ENCODE results near the gene RNU6-9. TPM values are rescaled to one million over a fixed set of nuclear protein-coding genes. Genes with fewer than 3 reads are reported as not detected.

RNU6-9 gene
- total and polyA plus RNA-seq, 2 of the 13 experiments (the other 11 are each of a cell fraction or from before 2014, with no cell fraction given): under 0.01 TPM; not detected in 1

DNA sequence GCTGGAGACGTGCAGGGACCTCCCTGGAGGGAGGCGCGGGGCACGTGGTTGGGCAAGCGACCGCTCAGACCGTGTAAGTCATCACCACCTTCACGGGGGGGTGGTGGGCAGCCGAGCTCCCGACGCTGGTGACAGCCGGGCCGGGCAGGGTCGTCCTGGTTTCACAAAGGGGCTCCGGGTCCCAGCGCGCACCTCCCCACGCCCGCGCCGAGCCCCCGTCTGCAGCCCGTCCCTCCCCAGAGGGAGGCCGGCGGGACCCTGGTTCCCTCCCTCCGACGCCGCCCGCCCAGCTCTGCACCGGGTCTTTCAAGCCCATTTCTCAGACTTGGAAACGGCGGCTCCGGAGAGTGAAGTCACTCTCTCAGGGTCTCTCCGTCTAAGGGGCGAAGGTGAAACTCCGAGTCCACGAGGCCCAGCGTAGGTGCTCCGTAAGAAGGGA, 31.8 kb downstream of the RNU6-9 start (continued):
- TF ChIP-seq SP1 (IDR thresholded peaks at IDR 0.05) (no peak), SP1 (CRISPR knock-in tag; IDR thresholded peaks at IDR 0.05) (peak; percentile 37; the same call in 1 of the 2 replicates), XRCC5 (optimal IDR thresholded peaks at IDR 0.05; ENCODE audit: low read length) (peak; percentile 25), MXI1 (IDR thresholded peaks at IDR 0.05; ENCODE audit: borderline replicate concordance, low read depth, low read length) (peak; percentile 89; the same call in 1 of the 3 replicates), RNF2 (conservative IDR thresholded peaks at IDR 0.05; ENCODE audit: low read depth) (peak; percentile 38; the same call in 1 of the 2 replicates), NBN (conservative IDR thresholded peaks at IDR 0.05) (no peak), PHF5A (CRISPR knock-in tag; IDR thresholded peaks at IDR 0.05; ENCODE audit: low read depth, unreplicated experiment) (peak; percentile 8), TAF1 (CRISPR knock-in tag; IDR thresholded peaks at IDR 0.05) (peak; percentile 23; the same call in 1 of the 2 replicates), ZNF30 (CRISPR knock-in tag; IDR thresholded peaks at IDR 0.05) (no peak), ZNF749 (CRISPR knock-in tag; IDR thresholded peaks at IDR 0.05; ENCODE audit: borderline replicate concordance) (0 out of 2 replicates have a peak, but pooled peaks have one; percentile 28), ZSCAN12 (CRISPR knock-in tag; IDR thresholded peaks at IDR 0.05) (no peak), ZNF564 (CRISPR knock-in tag; IDR thresholded peaks at IDR 0.05) (0 out of 2 replicates have a peak, but pooled peaks have one; percentile 40), MAFG (CRISPR knock-in tag; IDR thresholded peaks at IDR 0.05) (no peak)
- TF ChIP-seq, protein P1, sequence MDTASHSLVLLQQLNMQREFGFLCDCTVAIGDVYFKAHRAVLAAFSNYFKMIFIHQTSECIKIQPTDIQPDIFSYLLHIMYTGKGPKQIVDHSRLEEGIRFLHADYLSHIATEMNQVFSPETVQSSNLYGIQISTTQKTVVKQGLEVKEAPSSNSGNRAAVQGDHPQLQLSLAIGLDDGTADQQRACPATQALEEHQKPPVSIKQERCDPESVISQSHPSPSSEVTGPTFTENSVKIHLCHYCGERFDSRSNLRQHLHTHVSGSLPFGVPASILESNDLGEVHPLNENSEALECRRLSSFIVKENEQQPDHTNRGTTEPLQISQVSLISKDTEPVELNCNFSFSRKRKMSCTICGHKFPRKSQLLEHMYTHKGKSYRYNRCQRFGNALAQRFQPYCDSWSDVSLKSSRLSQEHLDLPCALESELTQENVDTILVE (CRISPR knock-in tag; IDR thresholded peaks at IDR 0.05): 0 out of 2 replicates have a peak, but pooled peaks have one; percentile 41
- TF ChIP-seq, protein P2, sequence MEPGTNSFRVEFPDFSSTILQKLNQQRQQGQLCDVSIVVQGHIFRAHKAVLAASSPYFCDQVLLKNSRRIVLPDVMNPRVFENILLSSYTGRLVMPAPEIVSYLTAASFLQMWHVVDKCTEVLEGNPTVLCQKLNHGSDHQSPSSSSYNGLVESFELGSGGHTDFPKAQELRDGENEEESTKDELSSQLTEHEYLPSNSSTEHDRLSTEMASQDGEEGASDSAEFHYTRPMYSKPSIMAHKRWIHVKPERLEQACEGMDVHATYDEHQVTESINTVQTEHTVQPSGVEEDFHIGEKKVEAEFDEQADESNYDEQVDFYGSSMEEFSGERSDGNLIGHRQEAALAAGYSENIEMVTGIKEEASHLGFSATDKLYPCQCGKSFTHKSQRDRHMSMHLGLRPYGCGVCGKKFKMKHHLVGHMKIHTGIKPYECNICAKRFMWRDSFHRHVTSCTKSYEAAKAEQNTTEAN (CRISPR knock-in tag; conservative IDR thresholded peaks at IDR 0.05): peak; percentile 15; the same call in 1 of the 2 replicates
- TF ChIP-seq, protein P3, sequence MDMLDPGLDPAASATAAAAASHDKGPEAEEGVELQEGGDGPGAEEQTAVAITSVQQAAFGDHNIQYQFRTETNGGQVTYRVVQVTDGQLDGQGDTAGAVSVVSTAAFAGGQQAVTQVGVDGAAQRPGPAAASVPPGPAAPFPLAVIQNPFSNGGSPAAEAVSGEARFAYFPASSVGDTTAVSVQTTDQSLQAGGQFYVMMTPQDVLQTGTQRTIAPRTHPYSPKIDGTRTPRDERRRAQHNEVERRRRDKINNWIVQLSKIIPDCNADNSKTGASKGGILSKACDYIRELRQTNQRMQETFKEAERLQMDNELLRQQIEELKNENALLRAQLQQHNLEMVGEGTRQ (IDR thresholded peaks at IDR 0.05; ENCODE audit: low read depth, low read length): peak; percentile 32; the same call in 1 of the 2 replicates
- TF ChIP-seq, protein P3 (CRISPR knock-in tag; IDR thresholded peaks at IDR 0.05; ENCODE audit: borderline replicate concordance): peak; percentile 44; the same call in 1 of the 2 replicates
- TF ChIP-seq, protein P4, sequence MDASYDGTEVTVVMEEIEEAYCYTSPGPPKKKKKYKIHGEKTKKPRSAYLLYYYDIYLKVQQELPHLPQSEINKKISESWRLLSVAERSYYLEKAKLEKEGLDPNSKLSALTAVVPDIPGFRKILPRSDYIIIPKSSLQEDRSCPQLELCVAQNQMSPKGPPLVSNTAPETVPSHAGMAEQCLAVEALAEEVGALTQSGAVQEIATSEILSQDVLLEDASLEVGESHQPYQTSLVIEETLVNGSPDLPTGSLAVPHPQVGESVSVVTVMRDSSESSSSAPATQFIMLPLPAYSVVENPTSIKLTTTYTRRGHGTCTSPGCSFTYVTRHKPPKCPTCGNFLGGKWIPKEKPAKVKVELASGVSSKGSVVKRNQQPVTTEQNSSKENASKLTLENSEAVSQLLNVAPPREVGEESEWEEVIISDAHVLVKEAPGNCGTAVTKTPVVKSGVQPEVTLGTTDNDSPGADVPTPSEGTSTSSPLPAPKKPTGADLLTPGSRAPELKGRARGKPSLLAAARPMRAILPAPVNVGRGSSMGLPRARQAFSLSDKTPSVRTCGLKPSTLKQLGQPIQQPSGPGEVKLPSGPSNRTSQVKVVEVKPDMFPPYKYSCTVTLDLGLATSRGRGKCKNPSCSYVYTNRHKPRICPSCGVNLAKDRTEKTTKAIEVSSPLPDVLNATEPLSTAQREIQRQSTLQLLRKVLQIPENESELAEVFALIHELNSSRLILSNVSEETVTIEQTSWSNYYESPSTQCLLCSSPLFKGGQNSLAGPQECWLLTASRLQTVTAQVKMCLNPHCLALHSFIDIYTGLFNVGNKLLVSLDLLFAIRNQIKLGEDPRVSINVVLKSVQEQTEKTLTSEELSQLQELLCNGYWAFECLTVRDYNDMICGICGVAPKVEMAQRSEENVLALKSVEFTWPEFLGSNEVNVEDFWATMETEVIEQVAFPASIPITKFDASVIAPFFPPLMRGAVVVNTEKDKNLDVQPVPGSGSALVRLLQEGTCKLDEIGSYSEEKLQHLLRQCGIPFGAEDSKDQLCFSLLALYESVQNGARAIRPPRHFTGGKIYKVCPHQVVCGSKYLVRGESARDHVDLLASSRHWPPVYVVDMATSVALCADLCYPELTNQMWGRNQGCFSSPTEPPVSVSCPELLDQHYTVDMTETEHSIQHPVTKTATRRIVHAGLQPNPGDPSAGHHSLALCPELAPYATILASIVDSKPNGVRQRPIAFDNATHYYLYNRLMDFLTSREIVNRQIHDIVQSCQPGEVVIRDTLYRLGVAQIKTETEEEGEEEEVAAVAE (CRISPR knock-in tag; IDR thresholded peaks at IDR 0.05; ENCODE audit: borderline replicate concordance): 0 out of 2 replicates have a peak, but pooled peaks have one; percentile 22

All from HepG2 (cell line).